Ramos (cell line): ENCODE data around the gene DDR2.
"Not testable (repeated sequence)": the region's sequence is repeated elsewhere in the genome, so short reads cannot be mapped to it uniquely, and the experiment has no call there.

ENCODE experiments used
- in situ Hi-C: fragments of 300-500 bp; cut with MboI; formaldehyde crosslinking; loops from one replicate; pipeline ENCODE4 v1.14.3; 2022; ENCODE audit warnings: low sequenced_read_pairs; ENCODE audit not compliant: unreplicated experiment

The DDR2 gene

DNA sequence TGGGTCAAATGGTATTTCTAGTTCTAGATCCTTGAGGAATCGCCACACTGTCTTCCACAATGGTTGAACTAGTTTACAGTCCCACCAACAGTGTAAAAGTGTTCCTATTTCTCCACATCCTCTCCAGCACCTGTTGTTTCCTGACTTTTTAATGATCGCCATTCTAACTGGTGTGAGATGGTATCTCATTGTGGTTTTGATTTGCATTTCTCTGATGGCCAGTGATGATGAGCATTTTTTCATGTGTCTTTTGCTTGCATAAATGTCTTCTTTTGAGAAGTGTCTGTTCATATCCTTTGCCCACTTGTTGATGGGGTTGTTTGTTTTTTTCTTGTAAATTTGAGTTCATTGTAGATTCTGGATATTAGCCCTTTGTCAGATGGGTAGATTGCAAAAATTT lies 175.2 kb downstream of the DDR2 start:
- in situ Hi-C loops = not testable (repeated sequence)

DNA sequence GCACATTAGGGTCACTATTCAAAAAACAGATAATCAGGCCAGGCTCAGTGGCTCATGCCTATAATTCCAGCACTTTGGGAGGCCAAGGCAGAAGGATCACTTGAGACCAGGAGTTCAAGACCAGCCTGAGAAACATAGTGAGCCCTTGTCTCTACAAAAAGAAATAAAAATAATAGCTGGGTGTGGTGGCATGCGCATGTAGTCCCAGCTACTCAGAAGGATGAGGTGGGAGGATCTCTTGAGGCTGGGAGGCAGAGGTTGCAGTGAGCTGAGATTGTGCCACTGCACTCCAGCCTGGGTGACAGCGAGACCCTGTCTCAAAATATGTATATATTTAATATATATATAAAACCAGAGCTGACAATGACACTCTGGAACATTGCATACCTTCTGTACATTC lies 180.1 kb downstream of the DDR2 start:
- in situ Hi-C loops = not testable (repeated sequence)

DNA sequence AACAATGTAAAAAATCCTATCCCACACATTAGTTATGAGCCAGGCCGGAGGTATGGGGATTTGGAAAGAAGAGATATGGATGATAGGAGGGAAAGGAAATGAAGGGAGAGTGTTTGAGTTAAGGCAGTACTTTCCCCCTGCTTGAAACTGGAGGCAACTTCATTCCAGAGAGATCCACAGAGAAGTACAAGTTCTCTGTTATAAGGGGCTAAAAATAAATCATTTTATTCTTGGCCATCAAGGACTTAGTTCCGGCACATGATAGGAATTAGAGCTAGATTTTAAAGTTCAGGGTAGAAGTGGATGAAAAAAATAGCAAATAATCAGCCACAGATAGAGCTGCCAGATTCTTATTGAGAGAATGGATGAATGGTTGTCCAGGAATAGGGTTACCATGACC lies 185.9 kb downstream of the DDR2 start:
- in situ Hi-C loops = not testable (repeated sequence)

DNA sequence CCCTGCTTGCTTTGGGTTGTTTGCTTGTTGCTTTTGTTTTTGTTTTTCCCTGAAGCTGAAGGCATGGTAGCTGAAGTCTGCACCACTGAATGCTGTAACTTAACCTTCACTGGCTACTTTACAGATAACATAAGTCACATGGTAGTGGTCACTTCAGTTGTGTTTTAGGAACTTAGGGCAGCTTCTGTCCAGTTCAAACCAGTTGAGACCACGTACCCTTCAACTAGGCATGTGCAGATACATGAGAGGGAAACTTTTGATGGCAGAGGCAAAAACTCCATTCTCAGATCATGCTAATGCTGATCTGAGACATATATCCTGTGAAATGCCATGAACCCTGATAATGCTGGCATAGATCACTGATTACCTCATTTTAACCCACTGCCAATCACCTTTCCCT lies 186.4 kb downstream of the DDR2 start:
- in situ Hi-C loops = not testable (repeated sequence)

- in situ Hi-C loops = no loop called here
Measured at GRCh38 chr1:162822391-162823200, 190.3 kb downstream of the DDR2 start.

- in situ Hi-C loops = no loop called here
Measured at GRCh38 chr1:162823231-162823630, 191.0 kb downstream of the DDR2 start.

DNA sequence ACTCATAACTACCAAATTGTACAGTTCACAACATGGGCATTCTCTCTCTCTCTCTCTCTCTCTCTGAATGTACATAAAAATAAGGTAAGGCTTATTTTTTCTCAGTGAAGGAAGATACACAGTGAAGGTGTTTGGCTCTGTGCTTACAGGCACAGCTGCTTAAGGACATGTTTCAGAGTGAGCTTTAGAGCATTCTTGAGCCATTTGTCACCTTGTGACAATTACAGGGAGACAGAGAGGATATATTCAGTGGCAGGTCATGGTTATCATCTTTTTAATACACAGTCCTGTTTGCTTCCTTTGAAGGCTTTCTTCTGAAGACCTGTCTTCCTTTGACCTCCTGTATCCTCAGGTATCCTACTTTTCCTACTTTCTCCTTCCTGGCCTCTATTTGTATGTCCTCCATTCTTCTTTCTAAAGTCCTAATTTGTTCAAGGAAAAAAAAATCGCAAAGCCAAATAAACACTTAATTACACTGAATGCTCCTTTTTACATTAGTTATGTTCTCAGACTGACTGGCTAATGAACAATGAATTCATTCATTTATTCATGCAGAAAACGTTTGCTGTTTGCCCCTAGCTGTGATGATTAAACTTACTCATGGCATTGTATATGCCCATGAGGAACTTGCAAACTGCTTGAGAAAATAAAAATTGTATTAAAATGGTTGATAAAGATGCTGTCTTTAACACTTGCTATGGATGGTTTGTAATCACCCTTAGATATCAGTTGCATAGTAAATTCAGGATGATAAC lies 191.7 kb downstream of the DDR2 start:
- in situ Hi-C loops = no loop called here

DNA sequence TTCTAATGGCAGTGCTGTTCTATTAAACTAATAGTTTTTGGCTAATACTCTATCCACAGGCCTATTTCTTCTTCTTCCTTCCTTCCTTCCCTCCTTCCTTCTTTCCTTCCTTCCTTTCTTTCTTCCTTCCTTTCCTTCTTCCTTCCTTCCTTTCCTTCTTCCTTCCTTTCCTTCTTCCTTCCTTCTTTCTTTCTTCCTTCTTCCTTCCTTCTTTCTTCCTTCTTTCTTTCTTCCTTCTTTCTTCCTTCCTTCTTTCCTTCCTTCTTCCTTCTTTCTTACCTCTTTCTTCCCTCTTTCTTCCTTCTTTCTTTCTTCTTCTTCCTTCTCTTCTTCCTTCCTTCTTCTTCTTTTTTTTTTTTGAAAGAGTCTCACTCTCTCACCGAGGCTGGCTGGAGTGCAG lies 197.0 kb downstream of the DDR2 start:
- in situ Hi-C loops = no loop called here

GRCh38 chr1:162832470-162832869 lies 200.2 kb downstream of the DDR2 start:
- in situ Hi-C loops = no loop called here

DNA sequence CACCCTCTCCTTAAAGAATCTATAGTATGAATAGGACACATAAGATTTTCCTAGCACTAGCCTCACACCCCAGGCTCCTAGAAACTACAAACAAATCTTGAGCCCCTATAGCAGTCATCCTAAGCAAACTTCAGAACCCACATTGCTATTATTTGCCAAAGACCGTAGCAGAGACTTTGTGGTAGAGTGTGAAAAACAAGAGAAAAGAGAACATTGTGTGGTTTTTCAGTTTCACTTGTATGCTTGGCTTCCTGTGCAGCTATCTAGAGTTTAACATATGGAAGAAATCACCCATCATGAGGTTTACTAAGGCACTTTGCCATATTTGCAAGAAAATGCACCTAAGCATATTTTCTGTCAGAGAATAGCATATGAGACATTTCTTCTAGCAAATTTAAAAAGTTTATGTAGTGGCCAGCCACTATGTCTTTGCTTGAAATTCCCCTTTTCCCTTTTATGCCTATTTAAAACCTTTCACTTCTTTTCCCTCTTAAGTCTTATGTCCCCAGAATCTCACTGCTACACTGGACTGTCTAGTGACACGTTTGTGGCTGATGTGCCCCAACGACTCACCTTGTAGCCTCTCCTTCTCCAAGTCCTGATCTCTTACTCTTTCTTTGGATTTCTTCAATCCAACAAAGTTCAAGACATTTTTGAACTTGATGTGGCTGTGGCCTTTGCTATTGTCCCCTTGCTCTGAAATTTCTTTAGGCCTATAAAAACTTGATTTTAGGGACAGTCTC lies 203.1 kb downstream of the DDR2 start:
- in situ Hi-C loops = no loop called here
